Right lobe of liver (tissue), 4 donors: ENCODE measurements around the gene SPSB3.

Source experiments
- CTCF ChIP-seq, 4 donors: fragments of 200-600 bp in 3 of 4; fragments of 450-650 bp in 1 of 4; IDR thresholded peaks; one replicate each; pipeline versions ENCODE4 v1.5.1 to v1.8.0; 2016 to 2022; ENCODE audit warnings: antibody characterized with exemption in 4 of 4, mild to moderate bottlenecking in 2 of 4
- POLR2A ChIP-seq: fragments of 450-650 bp; IDR thresholded peaks from one replicate; pipeline ENCODE4 v1.6.1; 2017; ENCODE audit warnings: antibody characterized with exemption, mild to moderate bottlenecking
- donor health status: DM: no; HTN: no; CAD: no.
- donor health status: DM: no; HTN: no; CAD: no.
- donor health status: DM: no; HTN: yes; CAD: no.

GRCh38 chr16:1745900-1746692 lies 36.3 kb downstream of the SPSB3 start:
- no peak for TF ChIP-seq CTCF (IDR thresholded peaks at IDR 0.05)
- TF ChIP-seq POLR2A = no peak
